HG03045 (cell line): ENCODE data around the gene COX5B.

Experiments used
- ATAC-seq: cut with Tn5 transposase; IDR thresholded peaks from one replicate; pipeline ENCODE4 v1.9.1; 2021; ENCODE audit warnings: mild to moderate bottlenecking, moderate library complexity; ENCODE audit not compliant: unreplicated experiment

Gene COX5B

GRCh38 chr2:97653874-97654273 lies 8.0 kb downstream of the COX5B start:
- ATAC-seq, result no peak

GRCh38 chr2:97654309-97654708 lies 8.4 kb downstream of the COX5B start:
- no peak for ATAC-seq

GRCh38 chr2:97654791-97655190 lies 8.9 kb downstream of the COX5B start:
- ATAC-seq, result no peak

GRCh38 chr2:97656129-97656755 lies 10.4 kb downstream of the COX5B start:
- no peak for ATAC-seq

- no peak for ATAC-seq
Measured at GRCh38 chr2:97656905-97657587, 11.2 kb downstream of the COX5B start.

- no peak for ATAC-seq
Measured at GRCh38 chr2:97657986-97658690, 12.3 kb downstream of the COX5B start.

- ATAC-seq, result no peak
Measured at GRCh38 chr2:97658691-97659157, 12.9 kb downstream of the COX5B start.

GRCh38 chr2:97659256-97660043 lies 13.6 kb downstream of the COX5B start:
- no peak for ATAC-seq

GRCh38 chr2:97660044-97660774 lies 14.3 kb downstream of the COX5B start:
- no peak for ATAC-seq

- no peak for ATAC-seq
Measured at GRCh38 chr2:97660775-97661389, 15.0 kb downstream of the COX5B start.

GRCh38 chr2:97661927-97662326 lies 16.1 kb downstream of the COX5B start:
- no peak for ATAC-seq

- ATAC-seq, result no peak
Measured at GRCh38 chr2:97662386-97662894, 16.6 kb downstream of the COX5B start.

GRCh38 chr2:97662895-97663625 lies 17.2 kb downstream of the COX5B start:
- ATAC-seq, result peak; percentile 54

- ATAC-seq, result no peak
Measured at GRCh38 chr2:97663626-97663961, 17.7 kb downstream of the COX5B start.

GRCh38 chr2:97663962-97664635 lies 18.2 kb downstream of the COX5B start, which contains the start of gene ACTR1B:
Gene ACTR1B, minus strand, starts transcription at chr2:97664044. Its CDS starts 154 bp downstream, at chr2:97663890.
- ATAC-seq, result peak; percentile 87

GRCh38 chr2:97664636-97664970 lies 18.7 kb downstream of the COX5B start:
- no peak for ATAC-seq

GRCh38 chr2:97669448-97669847 lies 23.6 kb downstream of the COX5B start, which contains the start of gene C2orf92:
Gene C2orf92, plus strand, starts transcription at chr2:97669713. Its CDS starts 76 bp downstream, at chr2:97669789.
- no peak for ATAC-seq

GRCh38 chr2:97670471-97670870 lies 24.6 kb downstream of the COX5B start:
- no peak for ATAC-seq

- ATAC-seq, result no peak
Measured at GRCh38 chr2:97671526-97671925, 25.7 kb downstream of the COX5B start.
